GM10248 (cell line): ENCODE data around the gene CSGALNACT2.

Source experiments
- CTCF ChIA-PET: fragments of 300-600 bp; sonication (Branson Sonifier 250); formaldehyde crosslinking; extraction: SDS; loops from one replicate; lab custom pipeline; 2021; ENCODE audit warnings: antibody characterized with exemption; lab: Yijun Ruan, JAX
- POLR2A ChIA-PET: fragments of 350-650 bp; sonication (Branson Sonifier 250); formaldehyde crosslinking; extraction: SDS; loops from one replicate; lab custom pipeline; 2020; ENCODE audit warnings: antibody characterized with exemption; lab: Yijun Ruan, JAX
- DNase-seq: peaks from one replicate; pipeline ENCODE4 v3.0.0; 2012; ENCODE audit errors: extremely low spot score
- CTCF ChIP-seq: IDR thresholded peaks from 2 replicates; pipeline ENCODE4 v1.5.1; 2012; ENCODE audit warnings: mild to moderate bottlenecking, low read depth; ENCODE audit errors: extremely low read depth, missing control alignments, control extremely low read depth

Gene CSGALNACT2

GRCh38 chr10:43111921-43112607 is 26.2 kb upstream of the CSGALNACT2 start:
- no peak for DNase-seq
- ChIA-PET CTCF (interaction anchor here (1.6 kb wide), 1 partner anchor 8 kb away, joined by 4 read pairs; no protein-coding TSS in a partner anchor), POLR2A (interaction anchor here (1.2 kb wide), 1 partner anchor 26 kb away, joined by 3 read pairs; the partner anchor contains the start of gene CSGALNACT2)
- no peak for TF ChIP-seq CTCF

- no peak for TF ChIP-seq CTCF
- POLR2A ChIA-PET: no interaction called here
- CTCF ChIA-PET: no interaction called here
- DNase-seq: no peak
Observed at GRCh38 chr10:43112608-43112961, 25.7 kb upstream of the CSGALNACT2 start.

GRCh38 chr10:43113201-43114087 is 24.8 kb upstream of the CSGALNACT2 start:
- DNase-seq: no peak
- ChIA-PET CTCF (no interaction called here), POLR2A (no interaction called here)
- no peak for TF ChIP-seq CTCF

- DNase-seq: no peak
- CTCF ChIA-PET: no interaction called here
- no peak for TF ChIP-seq CTCF
- POLR2A ChIA-PET: no interaction called here
Observed at GRCh38 chr10:43114088-43114742, 24.0 kb upstream of the CSGALNACT2 start.

- ChIA-PET POLR2A (no interaction called here), CTCF (no interaction called here)
- TF ChIP-seq CTCF: no peak
- DNase-seq: no peak
Observed at GRCh38 chr10:43114743-43115611, 23.3 kb upstream of the CSGALNACT2 start.
